Fibroblast of skin of abdomen (primary cell): ENCODE measurements around the gene GSTA2.
"Not testable (repeated sequence)": the region's sequence is repeated elsewhere in the genome, so short reads cannot be mapped to it uniquely, and the experiment has no call there.

Experiments
- DNase-seq: peaks from one replicate; pipeline ENCODE4 v3.0.0-alpha.2; 2013

The GSTA2 gene

GRCh38 chr6:52725143-52725534 lies 38.1 kb downstream of the GSTA2 start:
- no peak for DNase-seq

- peak; percentile 61 for DNase-seq
These were observed 38.7 kb downstream of the GSTA2 start for GRCh38 chr6:52724406-52725121.

GRCh38 chr6:52724042-52724405 lies 39.3 kb downstream of the GSTA2 start:
- DNase-seq, result peak; percentile 21

DNA sequence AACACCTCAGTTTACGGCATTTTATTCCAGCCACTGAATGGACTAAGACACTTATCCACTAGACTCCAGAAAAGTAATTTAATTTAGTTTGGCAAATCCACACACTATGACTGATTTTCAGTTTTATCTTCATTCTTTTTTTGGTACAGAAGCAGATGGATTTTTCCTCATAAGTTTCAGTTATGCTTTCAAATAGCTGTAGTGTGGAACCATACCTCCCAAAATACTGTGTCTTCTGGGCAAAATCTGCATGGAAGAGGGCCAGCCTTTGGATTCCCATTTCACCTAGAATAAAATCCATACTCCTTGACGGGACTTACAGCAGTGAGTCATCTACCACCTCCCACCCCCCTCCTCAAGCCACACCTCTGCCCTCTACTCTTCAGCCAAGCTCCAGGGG lies 43.0 kb downstream of the GSTA2 start:
- no peak for DNase-seq

DNA sequence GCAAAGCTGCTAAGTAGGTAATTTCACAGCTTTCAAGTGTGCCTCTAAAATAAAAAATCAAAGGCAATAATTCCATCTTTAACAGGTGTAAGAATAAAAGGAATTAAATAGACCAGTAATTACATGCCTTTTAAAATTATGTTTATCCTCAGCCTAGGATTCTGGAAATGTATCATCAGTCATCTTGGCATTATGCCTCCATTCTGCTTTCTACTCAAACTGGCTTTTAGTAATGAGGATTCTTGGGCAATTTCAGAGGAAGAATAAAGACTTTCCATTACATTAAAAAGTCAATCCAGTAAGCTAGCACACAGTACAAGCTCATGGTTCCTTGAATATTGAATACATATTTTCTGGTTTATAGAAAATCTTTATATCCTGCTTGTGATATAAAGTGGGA lies 44.7 kb downstream of the GSTA2 start:
- no peak for DNase-seq

DNA sequence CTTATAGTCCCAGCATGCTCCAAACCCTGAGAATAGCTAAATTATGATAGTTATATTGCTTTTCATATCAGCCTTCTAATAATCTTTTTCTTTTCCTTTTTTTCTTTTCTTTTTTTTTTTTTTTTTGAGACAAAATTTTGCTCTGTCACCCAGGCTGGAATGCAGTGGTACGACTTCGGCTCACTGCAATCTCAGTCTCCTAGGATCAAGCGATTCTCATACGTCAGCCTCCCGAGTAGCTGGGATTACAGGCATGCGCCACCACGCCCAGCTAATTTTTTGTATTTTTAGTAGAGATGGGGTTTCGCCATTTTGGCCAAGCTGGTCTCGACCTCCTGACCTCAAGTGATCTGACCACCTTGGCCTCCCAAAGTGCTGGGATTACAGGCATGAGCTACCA lies 48.5 kb downstream of the GSTA2 start:
- not testable (repeated sequence) for DNase-seq

DNA sequence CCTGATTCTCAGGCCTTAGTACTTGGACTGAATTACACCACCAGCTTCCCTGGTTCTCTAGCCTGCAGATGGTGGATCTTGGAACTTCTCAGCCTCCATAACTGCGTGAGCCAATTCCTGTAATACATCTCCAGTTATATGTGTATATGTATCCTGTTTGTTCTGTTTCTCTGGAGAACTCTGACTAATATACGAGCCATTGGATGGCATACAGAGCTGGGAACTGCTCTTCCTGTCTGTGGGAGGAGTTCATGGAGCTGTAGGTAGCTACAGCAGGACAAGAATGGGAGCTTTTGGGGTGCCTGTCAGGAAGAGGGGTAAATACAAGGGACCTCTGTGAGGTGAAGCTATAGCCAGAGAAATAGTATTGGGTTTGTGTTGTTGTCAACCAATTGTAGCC lies 51.1 kb downstream of the GSTA2 start:
- DNase-seq, result no peak

- no peak for DNase-seq
These were observed 55.2 kb downstream of the GSTA2 start for GRCh38 chr6:52707963-52708680.

- no peak for DNase-seq
These were observed 57.3 kb downstream of the GSTA2 start for GRCh38 chr6:52706001-52706400.

- not testable (repeated sequence) for DNase-seq
These were observed 58.3 kb downstream of the GSTA2 start for GRCh38 chr6:52704781-52705502.

DNA sequence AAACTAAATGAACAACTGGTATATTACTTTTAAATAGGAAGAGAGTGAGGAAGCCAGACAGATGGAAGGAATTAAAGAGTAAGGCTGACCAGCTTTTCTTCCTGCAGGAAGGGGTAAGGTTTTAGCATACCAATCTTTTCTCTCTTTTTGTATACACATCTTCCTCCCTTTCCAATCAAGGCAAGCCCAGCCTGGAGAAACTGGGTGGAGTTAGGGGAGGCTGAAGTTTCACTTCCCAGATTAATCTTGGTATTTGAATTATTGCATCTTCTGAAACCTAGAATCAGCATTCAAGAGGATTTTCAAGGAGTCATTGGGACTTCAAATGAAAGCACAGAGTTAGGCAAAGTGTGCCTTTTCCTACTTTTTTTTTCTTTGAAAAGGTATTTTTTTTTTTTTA lies 59.2 kb downstream of the GSTA2 start:
- no peak for DNase-seq
